HG02642 (cell line): ENCODE results near the gene MAPK6.

Source experiments
- ATAC-seq: cut with Tn5 transposase; IDR thresholded peaks from one replicate; pipeline ENCODE4 v1.9.1; 2021; ENCODE audit warnings: mild to moderate bottlenecking; ENCODE audit not compliant: unreplicated experiment, poor library complexity

MAPK6 gene

DNA sequence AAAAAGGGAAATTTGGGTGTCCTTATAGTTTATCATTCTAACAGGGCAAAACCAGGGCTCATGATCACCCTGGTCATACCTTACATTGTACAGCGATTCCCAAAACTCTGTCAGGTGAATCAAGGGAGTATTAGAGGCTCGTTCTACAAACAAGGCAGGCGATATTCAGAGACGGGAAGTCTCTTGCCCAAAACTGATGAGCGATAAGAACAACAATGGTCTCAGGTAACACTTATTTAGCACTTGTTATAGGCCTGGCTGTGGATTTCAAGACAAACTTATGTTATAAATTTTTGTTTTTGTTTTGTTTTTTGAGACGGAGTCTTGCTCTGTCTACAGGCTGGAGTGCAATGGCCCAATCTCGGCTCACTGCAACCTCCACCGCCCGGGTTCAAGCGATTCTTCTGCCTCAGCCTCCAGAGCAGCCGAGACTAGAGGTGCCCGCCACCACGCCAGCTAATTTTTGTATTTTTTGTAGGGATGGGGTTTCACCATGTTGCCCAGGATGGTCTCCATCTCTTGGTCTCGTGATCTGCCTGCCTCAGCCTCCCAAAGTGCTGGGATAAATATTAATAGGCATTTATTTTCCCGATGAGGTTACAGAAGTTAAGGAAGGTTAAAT, 80.7 kb downstream of the MAPK6 start:
- no peak for ATAC-seq

DNA sequence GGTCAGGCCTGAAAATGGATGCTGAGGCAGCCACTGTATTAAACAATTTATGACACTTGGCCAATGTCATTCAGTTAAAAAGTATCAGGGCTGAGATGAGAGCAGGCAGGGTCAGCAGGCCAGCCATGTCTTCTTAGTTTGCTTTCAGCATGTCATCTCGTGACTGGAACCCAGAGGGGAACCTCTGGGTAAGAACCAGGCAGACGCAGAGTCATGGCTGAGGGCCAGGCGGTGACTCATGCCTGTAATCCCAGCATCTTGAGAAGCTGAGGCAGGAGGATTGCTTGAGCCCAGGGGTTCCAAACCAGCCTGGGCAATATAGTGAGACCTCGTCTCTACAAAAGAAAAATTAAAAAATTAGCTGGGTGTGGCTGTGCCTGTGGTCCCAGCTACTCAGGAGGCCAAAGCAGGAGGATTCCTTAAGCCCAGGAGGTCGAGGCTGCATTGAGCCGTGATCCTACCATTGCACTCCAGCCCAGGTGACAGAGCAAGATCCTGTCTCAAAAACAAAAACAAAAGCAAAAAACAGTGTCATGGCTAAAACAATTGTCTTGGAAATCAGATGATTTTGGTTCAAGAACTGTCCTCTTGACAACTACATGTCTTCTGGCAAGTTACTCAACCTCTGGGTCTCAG, 81.9 kb downstream of the MAPK6 start:
- no peak for ATAC-seq

DNA sequence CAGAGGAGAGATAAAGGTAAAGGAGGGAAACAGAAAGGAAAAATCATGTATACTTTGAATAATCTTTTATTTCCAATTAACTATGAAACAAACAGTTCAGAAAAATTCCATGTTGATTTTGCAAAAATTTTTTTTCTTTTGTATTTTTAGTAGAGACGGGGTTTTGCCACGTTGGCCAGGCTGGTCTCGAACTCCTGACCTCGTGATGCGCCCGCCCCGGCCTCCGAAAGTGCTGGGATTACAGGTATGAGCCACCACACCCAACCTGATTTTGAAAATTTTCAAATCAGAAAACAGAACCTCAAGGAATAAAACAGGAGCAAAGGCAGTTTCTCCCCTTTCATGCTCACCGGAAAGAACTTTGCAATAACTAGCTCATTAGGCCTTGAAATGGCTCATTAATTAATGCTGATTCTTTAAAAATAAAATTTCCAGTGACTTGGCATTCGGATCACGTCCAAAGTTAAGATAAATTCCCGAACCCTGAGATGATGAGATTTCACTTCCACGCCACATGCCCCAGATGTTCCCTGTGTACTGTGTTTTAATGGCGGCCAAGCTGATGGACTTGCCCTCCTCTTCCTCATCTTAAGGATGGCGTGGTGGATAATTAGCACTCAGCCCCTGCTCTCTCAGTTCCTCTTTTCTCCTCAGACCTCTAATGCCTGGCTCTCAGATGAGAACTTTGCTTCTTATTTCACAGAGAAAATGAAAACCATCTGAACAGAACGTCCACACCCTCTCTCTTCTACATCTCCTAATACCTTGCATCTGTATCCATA, 82.7 kb downstream of the MAPK6 start:
- no peak for ATAC-seq

DNA sequence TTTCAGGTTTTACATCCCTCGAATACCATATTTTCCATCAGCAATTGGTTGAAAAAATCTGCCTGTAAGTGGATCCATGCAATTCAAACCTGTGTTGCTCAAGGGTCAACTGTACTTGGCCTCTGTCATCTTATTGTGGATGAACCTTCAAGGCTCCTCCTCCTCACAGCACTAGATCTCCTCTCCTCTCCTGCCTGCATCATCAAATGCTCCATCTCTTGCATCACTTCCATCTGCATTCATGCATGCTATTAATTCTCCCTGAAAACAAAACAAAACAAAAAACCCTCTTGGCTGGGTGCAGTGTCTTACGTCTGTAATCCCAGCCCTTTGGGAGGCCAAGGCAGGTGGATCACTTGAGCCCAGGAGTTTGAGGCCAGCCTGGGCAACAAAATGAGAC, 83.4 kb downstream of the MAPK6 start:
- no peak for ATAC-seq

DNA sequence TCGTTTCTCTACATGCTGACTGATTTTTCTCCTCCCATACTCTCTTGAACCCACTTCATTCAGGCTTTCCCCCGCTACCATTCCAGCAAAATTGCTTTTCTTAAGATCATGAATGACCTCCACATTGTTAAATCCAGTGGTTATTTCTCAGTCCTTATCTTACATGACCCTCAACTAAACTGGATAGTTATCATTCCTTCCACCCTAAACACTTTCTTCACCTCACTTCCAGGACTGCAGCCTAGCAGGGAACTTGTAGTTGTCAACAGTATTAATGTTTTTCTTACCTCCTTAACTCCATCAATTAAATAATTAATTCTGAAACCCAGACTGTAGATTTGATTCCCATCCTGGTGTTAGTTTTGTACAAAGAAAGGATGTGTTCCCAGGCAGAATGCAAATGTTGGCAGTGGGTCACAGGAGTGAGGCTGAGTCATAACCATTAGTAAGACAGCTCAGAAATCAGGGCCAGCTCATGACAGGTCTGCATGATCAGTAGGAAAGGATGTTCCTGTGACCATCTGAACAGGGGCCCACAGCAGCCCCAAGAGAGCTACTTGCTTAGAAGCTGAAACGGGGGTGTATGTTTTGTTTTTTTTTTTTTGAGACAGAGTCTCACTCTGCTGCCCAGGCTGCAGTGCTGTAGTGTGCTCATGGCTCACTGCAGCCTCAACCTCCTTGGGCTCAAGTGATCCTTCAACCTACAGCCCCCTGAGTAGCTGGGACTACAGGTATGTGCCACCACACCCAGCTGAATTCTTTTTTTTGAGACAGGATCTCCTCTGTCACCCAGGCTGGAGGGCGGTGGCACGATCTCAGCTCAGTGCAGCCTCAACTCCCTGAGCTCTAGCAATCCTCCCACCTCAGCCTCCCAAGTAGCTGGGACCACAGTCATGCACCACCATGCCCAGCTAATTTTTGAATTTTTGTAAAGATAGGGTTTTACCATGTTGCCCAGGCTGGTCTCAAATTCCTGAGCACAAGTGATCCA, 84.5 kb downstream of the MAPK6 start:
- ATAC-seq: peak; percentile 63

DNA sequence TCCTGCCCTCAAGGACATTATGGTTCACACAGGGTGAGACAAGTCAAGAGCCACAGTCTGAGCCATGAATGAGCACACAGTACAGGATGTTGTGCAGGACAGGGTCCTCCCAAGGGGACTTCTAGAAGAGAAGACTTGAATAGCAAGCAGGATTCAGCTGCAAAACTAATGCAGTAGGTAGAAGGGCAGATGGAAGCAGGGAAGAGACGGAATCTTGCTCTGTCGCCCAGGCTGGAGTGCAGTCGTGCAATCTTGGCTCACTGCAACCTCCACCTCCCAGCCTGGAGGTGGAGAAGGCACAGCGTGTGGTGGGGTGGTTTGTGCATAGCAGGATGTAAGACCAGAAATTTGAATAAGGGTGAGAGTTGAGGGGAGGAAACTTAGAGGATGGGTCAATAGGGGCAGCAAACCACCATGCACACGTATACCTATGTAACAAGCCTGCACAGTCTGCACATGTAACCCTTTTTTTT, 85.5 kb downstream of the MAPK6 start:
- no peak for ATAC-seq

DNA sequence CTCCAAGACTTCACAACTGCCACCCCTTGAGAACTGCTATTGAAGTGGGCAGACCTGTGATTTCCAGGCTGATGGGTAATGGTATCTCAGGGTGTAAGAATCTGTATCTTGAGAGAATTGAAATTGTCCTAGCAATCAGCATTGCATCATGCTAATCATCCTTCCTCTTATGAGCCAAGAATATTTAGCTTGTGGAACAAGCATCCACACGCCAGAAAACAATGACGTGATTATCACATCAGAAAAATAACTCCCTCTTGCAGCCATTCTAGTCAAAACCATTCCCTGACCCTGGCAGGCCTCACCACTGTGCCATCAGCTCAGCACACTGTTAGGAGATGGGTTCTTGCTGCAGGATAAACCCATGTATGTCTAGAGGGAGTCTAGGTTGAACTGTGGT, 86.8 kb downstream of the MAPK6 start:
- ATAC-seq: no peak

DNA sequence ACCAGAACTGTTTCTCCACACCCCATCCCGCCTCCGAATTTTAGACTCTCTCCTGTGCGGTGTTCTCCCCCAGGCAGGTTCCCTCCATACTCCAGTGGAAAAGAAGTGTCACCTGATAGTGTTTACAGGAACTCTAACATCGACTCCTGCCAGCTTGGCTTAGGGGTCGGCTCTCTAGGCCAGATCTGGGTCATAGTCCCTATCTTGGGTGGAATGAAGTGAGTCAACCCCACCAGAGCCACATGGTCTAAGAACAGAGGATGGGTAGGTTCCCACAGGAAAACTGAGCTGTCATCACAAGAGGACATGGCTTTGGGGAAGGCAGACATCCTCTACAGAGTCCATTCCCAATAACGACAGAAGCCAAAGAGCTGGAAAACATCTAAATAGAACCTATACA, 87.6 kb downstream of the MAPK6 start:
- no peak for ATAC-seq

DNA sequence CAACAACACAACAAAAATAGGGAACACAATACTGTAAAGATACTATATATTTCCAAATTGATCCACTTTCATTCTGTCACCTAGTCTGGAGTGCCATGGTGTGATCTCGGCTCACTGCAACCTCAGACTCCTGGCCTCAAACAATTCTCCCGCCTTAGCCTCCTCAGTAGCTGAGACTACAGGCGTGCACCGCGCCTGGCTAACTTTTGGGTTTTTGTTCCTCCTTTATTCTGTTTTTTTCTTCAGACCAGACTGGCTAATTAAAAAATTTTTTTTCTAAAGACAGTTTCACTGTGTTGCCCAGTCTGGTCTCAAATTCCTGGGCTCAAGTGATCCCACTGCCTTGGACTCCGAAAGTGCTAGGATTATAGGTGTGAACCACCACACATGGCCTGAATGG, 88.2 kb downstream of the MAPK6 start:
- no peak for ATAC-seq

DNA sequence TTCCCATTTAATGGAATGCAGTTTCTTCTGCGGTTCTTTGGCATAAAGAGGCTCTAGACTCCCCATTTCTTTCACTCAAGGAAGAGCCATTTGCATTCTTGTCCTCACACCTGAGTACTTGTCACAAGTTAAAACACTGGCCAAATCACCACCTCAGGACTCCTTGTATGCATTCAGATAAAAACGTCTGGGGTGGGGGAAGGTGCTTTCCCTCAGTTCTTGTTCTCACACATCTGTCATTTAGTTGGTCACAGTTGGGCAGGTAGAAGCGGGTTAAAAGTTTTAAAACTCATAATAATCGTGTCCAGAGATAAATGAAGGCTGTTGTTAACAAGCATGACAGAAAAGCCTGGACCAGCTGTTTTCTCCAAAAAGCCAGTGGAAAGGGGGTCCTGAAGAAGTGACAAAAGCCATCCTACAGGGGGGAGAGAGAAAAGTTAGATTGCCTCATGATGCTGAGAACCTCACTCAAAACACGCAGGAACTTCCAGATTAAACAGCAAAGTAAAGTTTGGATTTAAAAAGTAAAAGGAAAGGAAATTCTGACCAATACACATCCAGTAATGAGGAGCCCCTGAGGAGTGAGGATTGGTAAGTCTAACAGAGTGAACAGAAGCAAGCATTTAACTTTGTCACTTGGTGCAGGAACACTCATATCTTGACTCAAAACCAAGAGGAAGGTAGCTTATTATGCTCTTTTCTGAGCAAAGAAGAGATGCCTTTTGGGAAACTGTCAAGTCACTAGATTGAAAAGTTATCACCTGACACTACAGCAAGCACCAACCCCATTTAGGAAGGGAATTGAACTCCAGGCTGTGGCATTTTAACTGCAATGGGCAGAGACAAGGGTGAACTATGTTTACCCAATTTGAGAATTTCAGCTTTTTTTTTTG, 90.8 kb downstream of the MAPK6 start:
- peak; percentile 51 for ATAC-seq

DNA sequence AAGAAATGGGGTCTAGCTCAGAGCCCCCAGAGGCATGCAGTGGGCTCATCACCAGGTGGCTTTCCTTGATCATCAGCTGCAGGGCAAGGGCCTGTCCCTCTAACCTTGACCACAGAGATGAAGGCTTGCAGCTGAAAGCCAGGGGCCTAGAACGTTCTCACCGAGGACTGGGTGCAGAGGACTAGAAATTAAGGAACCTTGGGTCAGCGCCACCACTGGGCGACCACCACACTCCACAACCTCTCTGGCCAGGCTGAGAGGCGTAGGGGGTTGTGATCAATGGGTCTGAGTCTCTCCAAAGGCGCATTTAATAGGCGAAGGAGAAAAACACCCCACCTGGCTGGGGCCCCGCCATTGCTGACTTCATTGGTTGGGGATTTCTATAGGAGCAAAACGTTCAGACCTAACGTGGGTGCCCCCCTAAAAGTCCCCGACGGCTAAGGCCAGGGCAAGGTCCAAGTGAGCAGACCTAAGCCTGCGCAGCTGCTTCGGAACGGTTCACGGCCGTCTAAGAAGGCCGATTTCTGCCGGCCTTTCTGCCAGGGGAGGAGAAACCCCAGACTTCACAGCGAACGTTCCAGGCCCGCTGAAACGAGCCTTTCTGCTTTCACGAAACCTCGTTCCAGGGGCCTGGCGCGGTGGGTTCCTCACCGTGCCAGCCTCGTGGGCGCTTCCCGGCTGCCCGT, 92.6 kb downstream of the MAPK6 start:
- ATAC-seq: no peak

DNA sequence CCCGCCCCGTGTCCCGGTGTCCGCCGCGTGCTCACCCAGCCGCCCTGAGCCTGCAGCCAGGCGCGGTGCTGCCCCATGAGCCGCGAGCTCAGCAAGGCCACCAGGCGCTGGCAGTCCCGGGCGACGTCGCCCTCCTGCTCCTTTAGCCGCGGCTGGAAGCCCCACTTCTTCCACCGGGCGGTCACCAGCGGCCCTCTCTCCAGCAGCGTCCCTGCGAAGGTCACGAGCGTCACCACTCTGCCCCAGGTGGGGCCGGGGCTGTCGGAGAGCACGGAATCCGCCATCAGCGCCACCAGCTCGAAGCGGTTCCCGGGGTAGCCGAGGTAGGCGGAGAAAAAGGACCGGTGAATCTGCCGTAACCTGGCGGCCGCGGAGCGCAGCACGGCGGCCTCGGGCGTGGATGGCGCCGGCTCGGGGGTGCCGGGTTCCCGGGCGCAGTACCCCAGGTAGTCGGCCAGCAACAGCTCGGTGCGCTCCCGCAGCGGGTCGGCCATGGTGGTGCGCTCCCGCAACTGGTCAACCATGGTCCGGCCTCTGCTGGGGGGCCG, 93.3 kb downstream of the MAPK6 start:
- ATAC-seq: peak; percentile 35

DNA sequence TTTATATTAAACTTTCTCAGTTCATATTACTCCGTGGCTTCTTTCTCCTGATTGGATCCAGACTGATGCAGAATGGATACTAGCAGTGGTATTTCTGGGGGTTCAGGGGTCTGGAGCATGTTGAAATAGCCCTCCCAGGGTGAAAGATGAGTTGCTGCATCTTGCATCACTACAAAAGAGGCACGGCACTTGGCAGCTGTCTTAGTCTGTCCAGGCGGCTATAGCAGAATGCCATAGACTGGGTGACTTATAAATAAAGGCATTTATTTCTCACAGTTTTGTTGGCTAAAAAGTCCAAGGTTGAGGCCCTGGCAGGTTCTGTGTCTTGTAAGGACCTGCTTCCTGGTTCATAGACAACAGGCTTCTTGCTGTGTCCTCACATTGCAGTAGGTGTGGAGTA, 94.2 kb downstream of the MAPK6 start:
- no peak for ATAC-seq

DNA sequence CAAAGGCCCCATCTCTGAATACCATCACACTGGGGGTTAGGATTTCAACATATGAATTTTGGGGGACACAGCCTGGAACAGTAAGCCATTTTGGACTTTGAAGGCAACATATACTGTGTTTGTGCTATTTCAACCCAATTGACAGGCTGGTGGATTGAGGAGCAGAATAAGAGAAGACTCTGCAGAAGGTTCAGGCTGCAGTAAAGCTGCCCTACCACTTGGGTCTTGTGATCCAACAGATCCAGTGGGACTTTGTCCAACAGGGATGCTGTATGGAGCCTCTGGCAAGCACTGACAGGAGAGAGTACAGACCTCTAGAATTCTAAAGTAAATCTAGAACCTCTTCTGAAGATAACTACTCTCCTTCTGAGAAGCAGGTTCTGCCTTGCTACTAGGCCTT, 94.7 kb downstream of the MAPK6 start:
- no peak for ATAC-seq

DNA sequence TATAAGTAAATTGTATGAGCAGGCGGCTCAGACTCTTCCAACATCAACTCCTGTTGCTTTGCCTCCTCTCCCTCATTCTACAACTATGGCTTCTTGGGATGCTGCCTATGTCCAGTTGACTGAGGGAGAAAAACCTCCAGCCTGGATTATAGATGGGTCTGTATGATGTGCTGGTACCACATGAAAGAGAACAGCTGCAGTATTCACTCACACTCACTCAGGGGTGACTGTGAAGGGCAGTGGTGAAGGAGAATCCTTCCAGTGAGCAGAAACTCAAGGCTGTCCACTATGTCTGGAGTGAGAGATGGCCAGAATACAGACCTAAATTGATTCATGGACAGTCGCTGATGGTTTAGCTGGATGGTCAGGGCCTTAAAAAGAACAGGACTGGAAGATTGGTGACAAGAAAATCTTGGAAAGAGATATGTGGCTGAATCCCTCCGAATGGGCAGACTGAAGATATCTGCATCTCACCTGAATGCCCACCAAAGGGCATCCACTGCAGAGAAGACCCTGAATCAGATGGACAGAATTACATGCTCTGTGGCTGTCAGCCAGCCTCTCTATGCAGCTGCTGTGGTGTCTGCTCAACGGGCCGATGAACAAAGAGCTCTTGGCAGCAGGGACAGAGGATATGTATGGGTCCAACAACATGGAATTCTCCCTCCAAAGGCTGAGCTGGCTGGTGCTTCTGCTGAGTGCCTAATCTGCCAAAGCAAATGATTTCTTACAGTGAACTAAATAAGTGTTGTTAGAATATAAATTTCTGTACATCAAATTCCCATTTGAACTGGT, 95.4 kb downstream of the MAPK6 start:
- no peak for ATAC-seq

DNA sequence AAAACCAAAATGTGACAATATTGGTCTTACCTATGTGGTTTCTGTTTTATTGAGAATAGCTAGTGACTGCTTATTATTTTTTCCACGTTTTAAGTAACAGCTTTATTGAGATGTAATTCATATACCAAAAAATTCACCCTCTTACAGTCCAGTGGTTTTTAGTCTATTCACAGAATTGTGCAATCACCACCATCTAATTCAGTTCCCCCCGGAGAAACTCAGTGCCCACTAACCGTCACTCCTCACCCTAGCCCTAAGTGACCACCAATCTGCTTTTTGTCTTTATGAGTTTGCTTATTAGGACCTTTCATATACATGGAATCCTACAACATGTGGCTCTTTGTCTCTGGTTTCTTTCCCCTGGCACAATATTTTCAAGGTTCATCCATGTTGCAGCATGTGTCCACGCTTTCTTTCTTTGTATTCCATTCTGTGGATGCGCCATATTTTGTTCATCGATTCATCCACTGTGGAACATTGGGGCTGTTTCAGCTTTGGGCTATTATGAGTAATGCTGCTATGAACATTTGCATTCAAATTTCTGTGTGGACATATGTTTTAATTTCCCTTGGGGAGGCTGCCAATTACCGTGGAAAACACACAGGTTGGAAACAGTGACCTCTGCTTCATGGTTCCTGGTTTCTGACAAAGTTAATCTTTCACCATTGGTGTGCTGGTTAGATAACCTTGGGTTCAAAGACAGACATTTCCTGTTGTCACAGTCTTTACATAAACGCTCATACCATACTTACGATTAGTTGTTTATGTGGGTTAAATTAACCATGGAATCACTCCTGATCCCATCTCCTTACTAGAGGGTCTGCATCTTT, 96.8 kb downstream of the MAPK6 start:
- no peak for ATAC-seq
